IMR-90 (cell line): ENCODE measurements around the gene TENM4.

Experiments
- BHLHE40 ChIP-seq: fragments of 150-350 bp; IDR thresholded peaks from 2 replicates; pipeline ENCODE4 v1.6.1; 2016; ENCODE audit warnings: mild to moderate bottlenecking, low read depth, low read length
- CEBPB ChIP-seq: IDR thresholded peaks from 2 replicates; pipeline ENCODE4 v1.6.1; 2012; ENCODE audit warnings: low read depth, low read length, improper control_type of control experiment
- CHD1 ChIP-seq: IDR thresholded peaks from 2 replicates; pipeline ENCODE4 v1.6.1; 2012; ENCODE audit warnings: low read depth, low read length, improper control_type of control experiment
- FOS ChIP-seq: fragments of 150-350 bp; IDR thresholded peaks from 2 replicates; pipeline ENCODE4 v1.6.1; 2016; ENCODE audit warnings: low read depth, low read length
- MXI1 ChIP-seq: IDR thresholded peaks from 2 replicates; pipeline ENCODE4 v1.6.1; 2012; ENCODE audit warnings: low read depth, mild to moderate bottlenecking, low read length, moderate library complexity, borderline replicate concordance
- NFE2L2 ChIP-seq: fragments of 150-350 bp; IDR thresholded peaks from 2 replicates; pipeline ENCODE4 v1.6.1; 2016; ENCODE audit warnings: low read depth, mild to moderate bottlenecking, low read length
- POLR2A ChIP-seq: IDR thresholded peaks from 2 replicates; pipeline ENCODE4 v1.6.1; 2012; ENCODE audit warnings: mild to moderate bottlenecking, low read depth, low read length
- RAD21 ChIP-seq: IDR thresholded peaks from 2 replicates; pipeline ENCODE4 v1.6.1; 2012; ENCODE audit warnings: low read length, improper control_type of control experiment
- RCOR1 ChIP-seq: IDR thresholded peaks from 2 replicates; pipeline ENCODE4 v1.6.1; 2012; ENCODE audit warnings: mild to moderate bottlenecking, low read length, improper control_type of control experiment; ENCODE audit not compliant: insufficient replicate concordance
- RFX5 ChIP-seq: IDR thresholded peaks from 2 replicates; pipeline ENCODE4 v1.8.0; 2012; ENCODE audit warnings: low read depth, mild to moderate bottlenecking, low read length, moderate library complexity
- SMC3 ChIP-seq: fragments of 150-350 bp; IDR thresholded peaks from 2 replicates; pipeline ENCODE4 v1.6.1; 2016; ENCODE audit warnings: low read depth, mild to moderate bottlenecking, antibody characterized with exemption, low read length, moderate library complexity
- TF ChIP-seq, protein P1 (sequence below): fragments of 150-350 bp; IDR thresholded peaks from 2 replicates; pipeline ENCODE4 v1.6.1; 2017; ENCODE audit warnings: mild to moderate bottlenecking, antibody characterized with exemption, low read length, low read depth
- TF ChIP-seq, protein P2 (sequence below): conservative IDR thresholded peaks from 2 replicates; pipeline ENCODE4 v1.5.1; 2012; ENCODE audit warnings: mild to moderate bottlenecking, low read depth, low read length, improper control_type of control experiment
- TF ChIP-seq, protein P3 (sequence below): fragments of 150-350 bp; IDR thresholded peaks from 2 replicates; pipeline ENCODE4 v1.6.1; 2016; ENCODE audit warnings: low read depth, mild to moderate bottlenecking, low read length, moderate library complexity, borderline replicate concordance

DNA sequence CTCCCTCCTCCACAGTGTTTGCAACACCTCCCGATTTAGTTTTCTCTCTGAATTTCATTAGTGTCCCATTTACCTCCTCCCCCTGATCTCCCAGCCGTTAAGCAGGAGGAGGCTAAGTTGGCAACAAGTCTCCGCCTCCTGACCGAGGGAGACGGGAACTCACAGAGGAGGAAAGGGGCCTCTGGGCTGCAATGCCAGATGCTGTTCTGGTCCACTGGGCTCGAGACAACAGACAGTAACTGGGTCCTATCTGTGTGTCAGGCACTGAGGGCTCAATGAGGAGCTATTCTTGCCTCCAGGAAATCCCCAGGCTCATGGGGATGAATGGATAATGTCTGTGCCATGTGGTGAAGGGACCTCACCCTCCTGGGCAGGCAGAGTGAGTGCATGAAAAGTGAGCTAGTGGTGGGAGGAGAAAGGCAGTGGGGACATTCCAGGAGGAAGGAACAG lies 228.1 kb downstream of the TENM4 start:
- TF ChIP-seq CEBPB (no peak), RAD21 (no peak), SMC3 (no peak), RFX5 (no peak), FOS (no peak), POLR2A (no peak), BHLHE40 (no peak), NFE2L2 (no peak), MXI1 (no peak), CHD1 (no peak), RCOR1 (no peak)
- TF ChIP-seq, protein P1, sequence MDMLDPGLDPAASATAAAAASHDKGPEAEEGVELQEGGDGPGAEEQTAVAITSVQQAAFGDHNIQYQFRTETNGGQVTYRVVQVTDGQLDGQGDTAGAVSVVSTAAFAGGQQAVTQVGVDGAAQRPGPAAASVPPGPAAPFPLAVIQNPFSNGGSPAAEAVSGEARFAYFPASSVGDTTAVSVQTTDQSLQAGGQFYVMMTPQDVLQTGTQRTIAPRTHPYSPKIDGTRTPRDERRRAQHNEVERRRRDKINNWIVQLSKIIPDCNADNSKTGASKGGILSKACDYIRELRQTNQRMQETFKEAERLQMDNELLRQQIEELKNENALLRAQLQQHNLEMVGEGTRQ, result no peak
- TF ChIP-seq, protein P2, sequence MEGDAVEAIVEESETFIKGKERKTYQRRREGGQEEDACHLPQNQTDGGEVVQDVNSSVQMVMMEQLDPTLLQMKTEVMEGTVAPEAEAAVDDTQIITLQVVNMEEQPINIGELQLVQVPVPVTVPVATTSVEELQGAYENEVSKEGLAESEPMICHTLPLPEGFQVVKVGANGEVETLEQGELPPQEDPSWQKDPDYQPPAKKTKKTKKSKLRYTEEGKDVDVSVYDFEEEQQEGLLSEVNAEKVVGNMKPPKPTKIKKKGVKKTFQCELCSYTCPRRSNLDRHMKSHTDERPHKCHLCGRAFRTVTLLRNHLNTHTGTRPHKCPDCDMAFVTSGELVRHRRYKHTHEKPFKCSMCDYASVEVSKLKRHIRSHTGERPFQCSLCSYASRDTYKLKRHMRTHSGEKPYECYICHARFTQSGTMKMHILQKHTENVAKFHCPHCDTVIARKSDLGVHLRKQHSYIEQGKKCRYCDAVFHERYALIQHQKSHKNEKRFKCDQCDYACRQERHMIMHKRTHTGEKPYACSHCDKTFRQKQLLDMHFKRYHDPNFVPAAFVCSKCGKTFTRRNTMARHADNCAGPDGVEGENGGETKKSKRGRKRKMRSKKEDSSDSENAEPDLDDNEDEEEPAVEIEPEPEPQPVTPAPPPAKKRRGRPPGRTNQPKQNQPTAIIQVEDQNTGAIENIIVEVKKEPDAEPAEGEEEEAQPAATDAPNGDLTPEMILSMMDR, result no peak
- TF ChIP-seq, protein P3, sequence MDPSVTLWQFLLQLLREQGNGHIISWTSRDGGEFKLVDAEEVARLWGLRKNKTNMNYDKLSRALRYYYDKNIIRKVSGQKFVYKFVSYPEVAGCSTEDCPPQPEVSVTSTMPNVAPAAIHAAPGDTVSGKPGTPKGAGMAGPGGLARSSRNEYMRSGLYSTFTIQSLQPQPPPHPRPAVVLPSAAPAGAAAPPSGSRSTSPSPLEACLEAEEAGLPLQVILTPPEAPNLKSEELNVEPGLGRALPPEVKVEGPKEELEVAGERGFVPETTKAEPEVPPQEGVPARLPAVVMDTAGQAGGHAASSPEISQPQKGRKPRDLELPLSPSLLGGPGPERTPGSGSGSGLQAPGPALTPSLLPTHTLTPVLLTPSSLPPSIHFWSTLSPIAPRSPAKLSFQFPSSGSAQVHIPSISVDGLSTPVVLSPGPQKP, result no peak
